Measurements from ENCODE around the gene SCGB1A1.
A peak's percentile ranks its signal among the peaks of the same experiment; 100 is the strongest.

The SCGB1A1 gene

GRCh38 chr11:62427630-62428233 is 8.9 kb downstream of the SCGB1A1 start:
- Mint-ChIP-seq H3K27ac (peak overlapping the region; percentile 90), H3K27me3 (no peaks in the 10 kb centered on the region), H3K9me3 (no peaks in the 10 kb centered on the region), H3K4me1 (peaks cover 42% of the 10 kb centered on the region), H3K36me3 (no peaks in the 10 kb centered on the region), H3K4me3 (peak overlapping the region; percentile 2)
- peak; percentile 77 for ATAC-seq

DNA sequence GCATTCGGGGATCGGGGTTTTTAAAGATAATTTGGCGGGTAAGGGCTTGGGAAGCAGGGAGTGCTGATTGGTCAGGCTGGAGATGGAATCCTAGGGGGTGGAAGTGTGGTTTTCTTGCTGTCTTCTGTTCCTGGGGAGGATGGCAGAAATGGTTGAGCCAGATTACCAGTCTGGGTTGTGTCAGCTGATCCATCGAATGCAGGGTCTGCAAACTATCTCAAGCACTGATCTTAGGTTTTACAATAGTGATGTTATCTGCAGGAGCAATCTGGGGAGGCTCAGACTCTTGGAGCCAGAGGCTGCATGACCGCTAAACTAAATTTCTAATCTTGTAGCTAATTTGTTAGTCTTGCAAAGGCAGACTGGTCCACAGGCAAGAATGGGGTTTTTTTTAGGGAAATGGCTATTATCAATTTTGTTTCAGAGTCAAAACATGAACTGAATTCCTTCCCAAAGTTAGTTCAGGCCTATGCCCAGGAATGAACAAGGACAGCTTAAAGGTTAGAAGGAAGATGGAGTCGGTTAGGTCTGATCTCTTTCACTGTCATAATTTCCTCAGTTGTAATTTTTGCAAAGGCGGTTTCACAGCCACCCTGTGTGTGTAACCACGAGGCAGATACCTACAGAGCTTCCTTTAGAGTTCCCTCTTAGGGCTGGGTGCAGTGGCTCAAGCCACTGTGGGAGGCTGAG is 10.2 kb downstream of the SCGB1A1 start:
- Mint-ChIP-seq H3K4me3 (no peak overlapping the region), H3K9me3 (no peaks in the 10 kb centered on the region), H3K27me3 (no peaks in the 10 kb centered on the region), H3K4me1 (peaks cover 53% of the 10 kb centered on the region), H3K27ac (peak overlapping the region; percentile 90), H3K36me3 (no peaks in the 10 kb centered on the region)
- ATAC-seq: no peak

DNA sequence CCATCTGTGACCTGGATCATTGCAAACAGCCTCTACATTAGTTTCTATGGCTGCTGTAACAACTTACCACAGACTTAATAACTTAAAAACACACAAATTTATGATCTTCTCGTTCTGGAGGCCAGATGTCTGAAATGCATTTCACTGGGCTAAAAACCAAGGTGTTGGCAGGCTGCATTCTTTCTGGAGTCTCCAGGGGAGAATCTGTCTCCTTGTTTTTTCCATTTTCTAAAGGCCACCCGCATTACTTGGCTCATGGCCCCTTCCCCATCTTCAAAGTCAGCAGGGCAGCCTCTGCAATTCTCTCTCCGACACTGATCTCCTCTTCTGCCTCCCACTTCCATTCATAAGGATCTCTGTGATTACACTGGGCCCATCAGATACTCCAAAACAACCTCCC is 11.6 kb downstream of the SCGB1A1 start:
- peak overlapping the region; percentile 29 for H3K27ac Mint-ChIP-seq
- H3K9me3 Mint-ChIP-seq: no peaks in the 10 kb centered on the region
- no peak for ATAC-seq
- no peak overlapping the region for H3K4me3 Mint-ChIP-seq
- no peaks in the 10 kb centered on the region for H3K27me3 Mint-ChIP-seq
- no peaks in the 10 kb centered on the region for H3K36me3 Mint-ChIP-seq
- peaks cover 59% of the 10 kb centered on the region for H3K4me1 Mint-ChIP-seq

DNA sequence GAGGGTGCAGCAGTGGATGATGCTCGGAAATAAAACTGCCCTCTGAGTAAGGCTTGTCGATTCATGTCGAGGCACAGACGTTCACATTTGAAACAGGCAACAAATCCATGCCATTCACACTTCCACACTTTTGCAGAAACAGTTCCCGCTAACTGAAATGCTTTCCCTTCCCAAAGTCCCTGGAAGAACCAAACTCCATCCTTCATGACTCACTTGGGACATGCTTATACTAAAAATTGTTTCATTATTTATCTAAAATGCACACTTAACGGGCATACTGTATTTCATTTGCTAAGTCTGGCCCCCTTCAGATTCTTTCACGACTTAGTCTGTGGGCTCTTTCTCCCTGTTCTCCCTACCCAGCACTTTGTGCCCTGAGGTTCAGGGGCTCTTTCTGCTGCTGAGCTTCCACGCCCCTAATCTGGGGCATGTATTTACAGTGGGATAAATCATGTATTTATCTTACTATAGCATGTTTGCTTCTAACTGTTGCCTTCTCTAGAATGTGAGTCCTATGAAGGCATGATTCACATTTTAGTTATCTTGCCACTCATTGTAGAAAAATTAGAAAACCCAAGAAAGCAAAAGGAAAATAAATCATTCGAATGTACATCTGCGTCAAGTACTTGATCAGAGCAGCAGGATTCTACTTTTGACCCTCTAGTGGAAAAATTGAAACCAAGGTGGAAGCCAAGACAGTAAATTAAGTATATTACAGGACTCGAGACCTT is 12.5 kb downstream of the SCGB1A1 start:
- Mint-ChIP-seq H3K27ac (peak overlapping the region; percentile 29), H3K9me3 (no peaks in the 10 kb centered on the region), H3K4me1 (peaks cover 68% of the 10 kb centered on the region), H3K27me3 (no peaks in the 10 kb centered on the region), H3K36me3 (no peaks in the 10 kb centered on the region), H3K4me3 (no peak overlapping the region)
- no peak for ATAC-seq

DNA sequence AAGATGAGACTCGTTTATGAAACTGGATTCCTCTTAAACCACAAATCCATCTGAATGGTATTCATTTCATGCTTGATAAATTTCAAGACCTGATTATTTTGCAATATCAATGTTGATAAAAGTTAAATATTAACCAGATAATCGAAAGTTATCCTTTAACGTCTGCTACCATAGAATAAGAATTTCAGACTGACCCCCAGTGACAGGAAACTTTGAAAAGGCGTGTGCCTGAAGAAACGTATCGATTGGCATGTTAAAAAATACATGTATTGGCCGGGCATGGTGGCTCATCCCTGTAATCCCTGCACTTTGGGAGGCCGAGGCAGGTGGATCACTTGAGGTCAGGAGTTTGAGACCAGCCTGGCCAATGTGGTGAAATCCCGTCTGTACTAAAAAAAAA is 13.9 kb downstream of the SCGB1A1 start:
- Mint-ChIP-seq H3K4me3 (no peak overlapping the region), H3K9me3 (no peaks in the 10 kb centered on the region), H3K4me1 (peaks cover 64% of the 10 kb centered on the region), H3K36me3 (no peaks in the 10 kb centered on the region), H3K27me3 (no peaks in the 10 kb centered on the region), H3K27ac (peak overlapping the region; percentile 58)
- ATAC-seq: no peak

DNA sequence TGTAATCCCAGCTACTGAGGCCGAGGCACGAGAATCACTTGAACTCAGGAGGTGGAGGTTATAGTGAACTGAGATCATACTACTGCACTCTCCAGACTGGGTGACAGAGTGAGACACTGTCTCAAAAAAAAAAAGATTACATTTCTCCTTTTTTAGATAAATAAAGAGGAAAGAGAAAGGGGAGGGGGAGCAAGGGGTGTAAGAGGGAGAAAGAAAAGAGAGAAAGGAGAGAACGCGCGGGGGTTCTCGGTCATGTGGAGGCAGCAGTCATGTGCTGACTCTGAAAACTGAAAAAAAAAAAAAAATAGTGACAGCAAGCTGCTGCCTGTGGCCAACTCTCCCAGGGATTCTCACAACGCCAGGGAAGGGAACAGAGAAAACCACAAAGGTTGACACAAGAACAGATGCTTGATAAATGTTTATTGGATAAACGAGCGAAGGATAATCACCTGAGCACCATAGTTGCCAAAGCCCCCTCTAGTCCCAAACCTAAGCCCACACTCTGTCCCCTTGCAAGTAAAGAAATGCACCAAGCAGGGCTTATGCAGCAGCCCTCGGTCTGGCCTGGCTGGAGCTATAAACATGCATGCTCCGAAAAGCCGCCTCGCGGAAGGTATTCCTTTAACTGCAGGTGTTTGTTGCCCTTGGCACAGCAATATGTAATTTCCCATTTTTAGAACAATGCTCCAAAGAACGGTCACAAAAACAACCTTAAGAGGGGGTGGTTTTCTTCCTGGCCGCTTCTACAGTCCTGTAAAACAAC is 14.5 kb downstream of the SCGB1A1 start:
- no peaks in the 10 kb centered on the region for H3K27me3 Mint-ChIP-seq
- no peaks in the 10 kb centered on the region for H3K36me3 Mint-ChIP-seq
- no peaks in the 10 kb centered on the region for H3K9me3 Mint-ChIP-seq
- peak overlapping the region; percentile 58 for H3K27ac Mint-ChIP-seq
- no peak overlapping the region for H3K4me3 Mint-ChIP-seq
- ATAC-seq: no peak
- peaks cover 59% of the 10 kb centered on the region for H3K4me1 Mint-ChIP-seq

GRCh38 chr11:62433904-62434276 is 15.1 kb downstream of the SCGB1A1 start:
- Mint-ChIP-seq H3K27me3 (no peaks in the 10 kb centered on the region), H3K4me1 (peaks cover 54% of the 10 kb centered on the region), H3K27ac (no peak overlapping the region), H3K36me3 (no peaks in the 10 kb centered on the region), H3K4me3 (no peak overlapping the region), H3K9me3 (no peaks in the 10 kb centered on the region)
- no peak for ATAC-seq

- H3K27me3 Mint-ChIP-seq: no peaks in the 10 kb centered on the region
- H3K27ac Mint-ChIP-seq: peak overlapping the region; percentile 44
- H3K4me3 Mint-ChIP-seq: no peak overlapping the region
- H3K36me3 Mint-ChIP-seq: no peaks in the 10 kb centered on the region
- H3K9me3 Mint-ChIP-seq: no peaks in the 10 kb centered on the region
- peak; percentile 77 for ATAC-seq
- H3K4me1 Mint-ChIP-seq: peaks cover 50% of the 10 kb centered on the region
Observed at GRCh38 chr11:62435846-62436660, 17.2 kb downstream of the SCGB1A1 start.

DNA sequence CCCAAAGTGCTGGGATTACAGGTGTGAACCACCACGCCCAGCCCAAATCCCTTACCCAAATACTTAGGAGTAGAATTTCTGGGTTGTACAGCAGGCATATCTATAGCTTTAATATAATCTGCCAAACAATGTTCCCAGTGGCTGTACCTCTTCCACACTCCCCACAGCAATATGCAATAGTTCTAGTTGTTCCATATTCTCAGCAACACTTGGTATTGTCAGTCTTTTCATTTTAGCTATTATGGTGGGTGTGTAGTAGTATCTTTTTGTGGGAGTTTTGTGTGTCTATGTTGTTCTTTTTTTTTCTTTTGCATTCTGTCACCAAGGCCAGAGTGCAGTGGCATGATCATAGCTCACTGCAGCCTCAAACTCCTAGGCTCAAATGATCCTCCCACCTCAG is 18.8 kb downstream of the SCGB1A1 start:
- H3K4me3 Mint-ChIP-seq: no peak overlapping the region
- no peaks in the 10 kb centered on the region for H3K9me3 Mint-ChIP-seq
- H3K36me3 Mint-ChIP-seq: no peaks in the 10 kb centered on the region
- no peaks in the 10 kb centered on the region for H3K27me3 Mint-ChIP-seq
- no peak for ATAC-seq
- peaks cover 39% of the 10 kb centered on the region for H3K4me1 Mint-ChIP-seq
- H3K27ac Mint-ChIP-seq: no peak overlapping the region

DNA sequence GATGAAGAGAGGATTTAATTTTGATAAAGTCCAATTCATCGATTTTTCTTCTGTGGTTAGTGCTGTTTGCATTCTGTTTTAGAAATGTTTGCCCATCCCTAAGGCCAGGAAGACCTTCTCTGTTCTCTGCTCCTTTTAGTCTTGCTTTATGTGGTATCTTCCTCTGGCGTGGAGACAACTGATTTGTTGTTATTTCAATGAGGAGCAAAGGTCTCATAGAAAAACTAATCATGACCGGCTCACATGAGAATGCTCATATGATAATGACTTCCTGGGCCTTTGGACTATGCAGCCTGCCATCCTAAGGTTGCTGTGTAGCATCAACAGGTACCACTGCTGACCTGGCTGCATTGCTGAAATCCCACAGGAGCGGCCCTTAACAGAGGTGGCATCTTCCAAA is 19.8 kb downstream of the SCGB1A1 start:
- no peak overlapping the region for H3K4me3 Mint-ChIP-seq
- no peaks in the 10 kb centered on the region for H3K36me3 Mint-ChIP-seq
- H3K27me3 Mint-ChIP-seq: no peaks in the 10 kb centered on the region
- peaks cover 37% of the 10 kb centered on the region for H3K4me1 Mint-ChIP-seq
- H3K27ac Mint-ChIP-seq: no peak overlapping the region
- H3K9me3 Mint-ChIP-seq: no peaks in the 10 kb centered on the region
- ATAC-seq: no peak

DNA sequence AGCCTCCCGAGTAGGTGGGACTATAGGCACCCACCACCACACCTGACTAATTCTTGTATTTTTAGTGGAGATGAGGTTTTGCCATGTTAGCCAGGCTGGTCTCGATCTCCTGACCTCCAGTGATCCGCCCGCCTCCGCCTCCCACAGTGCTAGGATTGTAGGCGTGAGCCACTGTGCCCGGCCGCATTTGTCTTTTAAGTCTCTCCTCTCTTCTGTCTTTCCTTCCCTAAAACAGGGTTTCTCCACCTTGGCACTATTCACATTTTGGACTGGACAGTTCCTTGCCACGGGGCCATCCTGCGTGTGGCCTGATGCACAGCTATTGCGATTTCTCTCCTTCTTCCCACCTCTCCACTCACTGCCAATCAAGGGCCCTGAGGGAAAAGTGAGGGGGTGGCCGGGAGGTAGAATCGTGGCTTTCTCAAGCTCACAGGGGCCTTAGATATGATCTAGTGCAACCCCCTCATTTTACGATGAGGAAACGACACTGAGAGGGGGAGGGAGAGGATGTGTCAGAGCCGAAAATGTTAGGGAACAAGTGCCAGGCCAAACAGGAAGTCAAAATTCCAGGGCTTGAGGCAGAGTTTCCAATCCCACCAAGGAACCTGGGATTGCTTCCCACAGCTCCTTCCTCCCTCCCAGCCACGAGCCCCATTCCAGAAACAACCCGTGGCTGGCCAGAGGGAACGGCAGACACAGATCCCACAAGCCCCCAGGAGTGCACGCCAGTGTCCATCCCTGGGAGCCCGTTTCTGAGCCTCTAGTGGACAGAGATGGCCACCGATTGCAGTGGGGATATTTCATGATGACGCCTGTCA is 21.2 kb downstream of the SCGB1A1 start:
- peak overlapping the region; percentile 37 for H3K27ac Mint-ChIP-seq
- no peak overlapping the region for H3K4me3 Mint-ChIP-seq

DNA sequence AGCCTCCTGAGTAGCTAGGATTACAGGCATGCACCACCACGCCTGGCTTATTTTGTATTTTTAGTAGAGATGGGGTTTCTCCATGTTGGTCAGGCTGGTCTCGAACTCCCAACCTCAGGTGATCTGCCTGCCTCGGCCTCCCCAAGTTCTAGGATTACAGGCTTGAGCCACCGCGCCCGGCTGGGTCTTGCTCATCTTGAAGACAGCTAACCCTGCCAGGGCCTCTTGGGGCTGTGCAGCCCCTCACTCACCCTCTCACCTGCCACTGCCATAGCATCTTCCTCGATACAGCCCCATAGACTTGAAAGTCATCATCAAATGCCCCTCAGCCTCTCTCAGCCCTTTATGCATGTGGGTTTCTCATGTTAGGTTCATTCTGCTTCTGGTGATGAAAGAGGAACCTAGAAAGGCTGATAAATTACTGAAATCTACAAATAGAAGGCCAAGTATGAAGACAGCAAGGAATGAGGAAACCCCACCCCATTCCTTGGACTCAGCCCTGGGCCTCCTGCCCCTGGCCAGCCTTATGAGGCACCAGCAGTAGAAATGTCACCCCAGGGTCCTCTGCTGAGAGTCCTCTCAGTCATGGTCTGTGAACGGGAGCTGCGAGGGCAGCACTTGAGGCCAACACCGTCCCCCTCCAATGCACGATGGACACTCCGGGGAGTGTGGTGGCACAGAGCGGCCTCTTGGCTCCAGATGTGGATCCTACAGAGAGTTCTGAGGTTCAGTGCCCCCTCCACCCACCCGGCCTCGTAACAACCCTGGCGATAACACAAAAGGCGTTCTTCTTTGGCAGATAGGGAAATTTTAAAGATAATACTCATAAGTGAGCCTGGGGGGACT is 24.8 kb downstream of the SCGB1A1 start:
- H3K4me3 Mint-ChIP-seq: peak overlapping the region; percentile 92
- ATAC-seq: peak; percentile 55
- no peaks in the 10 kb centered on the region for H3K9me3 Mint-ChIP-seq
- no peaks in the 10 kb centered on the region for H3K36me3 Mint-ChIP-seq
- peak overlapping the region; percentile 95 for H3K27ac Mint-ChIP-seq
- H3K27me3 Mint-ChIP-seq: no peaks in the 10 kb centered on the region
- H3K4me1 Mint-ChIP-seq: peaks cover 26% of the 10 kb centered on the region

More for the DNA sequence above, 21.2 kb downstream of the SCGB1A1 start:
- Mint-ChIP-seq H3K36me3 (no peaks in the 10 kb centered on the region), H3K9me3 (no peaks in the 10 kb centered on the region), H3K4me1 (peaks cover 37% of the 10 kb centered on the region), H3K27me3 (no peaks in the 10 kb centered on the region)
- no peak for ATAC-seq

DNA sequence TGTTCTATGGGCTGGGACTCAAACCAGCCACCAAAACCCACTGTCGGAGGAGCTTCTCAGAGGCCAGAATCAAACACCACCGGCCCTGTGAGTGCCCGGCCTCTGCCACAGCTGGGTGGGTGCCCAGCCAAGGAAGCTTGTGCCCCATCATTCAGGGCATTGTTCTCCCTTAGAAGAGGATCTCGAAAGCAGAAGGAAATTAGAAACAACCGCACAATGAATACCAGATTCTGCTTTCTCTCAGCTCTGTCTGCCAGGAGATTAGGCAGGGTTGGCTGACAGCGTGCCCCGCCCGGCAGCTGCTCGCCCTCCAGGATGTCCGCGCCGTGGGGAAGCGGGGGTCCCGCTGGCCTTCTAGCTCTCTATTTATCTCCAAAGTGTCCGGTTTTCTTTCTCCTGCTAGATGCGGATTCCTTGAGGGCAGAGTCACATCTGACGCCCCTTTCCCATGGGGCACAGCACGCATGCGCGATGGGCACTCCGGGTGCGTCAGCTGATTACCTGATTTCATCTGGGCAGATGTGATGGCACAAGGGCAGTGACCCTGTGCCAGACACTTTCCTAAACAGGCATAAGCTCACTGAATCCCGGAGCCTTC is 25.5 kb downstream of the SCGB1A1 start:
- peak; percentile 91 for ATAC-seq
- no peaks in the 10 kb centered on the region for H3K27me3 Mint-ChIP-seq
- H3K36me3 Mint-ChIP-seq: no peaks in the 10 kb centered on the region
- H3K9me3 Mint-ChIP-seq: no peaks in the 10 kb centered on the region
- peak overlapping the region; percentile 95 for H3K27ac Mint-ChIP-seq
- H3K4me1 Mint-ChIP-seq: peaks cover 26% of the 10 kb centered on the region
- peak overlapping the region; percentile 92 for H3K4me3 Mint-ChIP-seq
